A673 (cell line): ENCODE measurements around the gene ZNF219.

ENCODE experiments used
- CTCF ChIP-seq: fragments of 300-800, 200-600 bp; sonication (generic); conservative IDR thresholded peaks from 2 replicates; pipeline ENCODE4 v1.5.1; 2017; ENCODE audit warnings: low read depth, mild to moderate bottlenecking, antibody characterized with exemption, low read length, moderate library complexity, mixed read lengths
- EZH2 ChIP-seq: fragments of 200-600 bp; sonication (generic); IDR thresholded peaks from 2 replicates; pipeline ENCODE4 v1.6.1; 2017; ENCODE audit warnings: borderline replicate concordance, low read depth, mild to moderate bottlenecking, mixed read lengths, antibody characterized with exemption, low read length; ENCODE audit not compliant: poor library complexity, severe bottlenecking

GRCh38 chr14:21088687-21089086, 9.8 kb downstream of the ZNF219 start:
- TF ChIP-seq EZH2 (no peak), CTCF (no peak)
